KMS-11 (cell line): ENCODE measurements around the gene STIM1.

Experiments used
- H2AFZ ChIP-seq: fragments of 200-600 bp; sonication (generic); 2 replicates; pipeline ENCODE4 v1.6.1; 2016; ENCODE audit warnings: antibody characterized with exemption, mixed run types, low read depth
- H3K27ac ChIP-seq: fragments of 200-600 bp; sonication (generic); 2 replicates; pipeline ENCODE4 v1.6.1; 2016; ENCODE audit warnings: mild to moderate bottlenecking, mixed run types
- H3K27me3 ChIP-seq: fragments of 200-600 bp; sonication (generic); 2 replicates; pipeline ENCODE4 v1.6.1; 2017; ENCODE audit warnings: mild to moderate bottlenecking, low read depth, mixed run types, moderate library complexity; ENCODE audit not compliant: insufficient read depth
- H3K36me3 ChIP-seq: fragments of 200-600 bp; sonication (generic); 2 replicates; pipeline ENCODE4 v1.6.1; 2017; ENCODE audit warnings: mild to moderate bottlenecking, mixed run types; ENCODE audit not compliant: insufficient read depth
- H3K4me1 ChIP-seq: fragments of 200-600 bp; sonication (generic); 2 replicates; pipeline ENCODE4 v1.6.1; 2016; ENCODE audit warnings: mild to moderate bottlenecking, low read depth, mixed run types; ENCODE audit not compliant: poor library complexity, severe bottlenecking
- H3K4me2 ChIP-seq: fragments of 200-600 bp; sonication (generic); 2 replicates; pipeline ENCODE4 v1.7.0; 2016; ENCODE audit warnings: mild to moderate bottlenecking, mixed run types
- H3K4me3 ChIP-seq: fragments of 200-600 bp; sonication (generic); IDR thresholded peaks from 2 replicates; pipeline ENCODE4 v1.6.1; 2017; ENCODE audit warnings: low read depth, low read length, mixed read lengths; ENCODE audit not compliant: insufficient read depth
- H3K79me2 ChIP-seq: fragments of 200-600 bp; sonication (generic); 2 replicates; pipeline ENCODE4 v1.6.1; 2016; ENCODE audit warnings: low read depth, mixed run types; ENCODE audit not compliant: insufficient read depth
- H3K9ac ChIP-seq: fragments of 200-600 bp; sonication (generic); 2 replicates; pipeline ENCODE4 v1.6.1; 2016; ENCODE audit warnings: mild to moderate bottlenecking, mixed run types
- H4K20me1 ChIP-seq: fragments of 200-600 bp; sonication (generic); 2 replicates; pipeline ENCODE4 v1.6.1; 2016; ENCODE audit warnings: mild to moderate bottlenecking, mixed run types; ENCODE audit not compliant: insufficient read depth
- CTCF ChIP-seq: fragments of 200-600 bp; sonication (generic); conservative IDR thresholded peaks from 2 replicates; pipeline ENCODE4 v1.6.1; 2017; ENCODE audit warnings: low read depth, mild to moderate bottlenecking, antibody characterized with exemption, low read length, moderate library complexity, mixed read lengths

The STIM1 gene

DNA sequence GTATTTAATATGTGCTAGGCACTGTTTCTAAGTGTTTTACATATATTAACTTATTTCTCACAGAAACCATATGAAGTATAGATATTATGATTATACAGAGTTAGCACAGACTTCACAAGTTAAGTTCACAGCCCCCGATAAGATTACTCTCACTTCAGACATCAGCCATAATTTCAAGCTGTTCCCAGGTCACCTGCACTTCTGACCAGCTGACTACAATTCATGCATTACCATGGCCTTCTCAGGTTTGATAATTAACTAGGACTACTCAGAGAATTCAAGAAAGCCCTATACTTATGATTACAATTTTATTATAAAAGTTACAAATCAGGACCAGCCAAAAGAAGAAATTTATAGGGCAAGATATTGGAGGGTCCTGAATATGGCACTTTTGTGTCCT, 170.9 kb downstream of the STIM1 start:
- Histone ChIP-seq H3K4me1 (peaks cover 14% of the 10 kb centered on the region), H3K4me3 (no peak overlapping the region), H3K27me3 (no peaks in the 10 kb centered on the region), H4K20me1 (no peaks in the 10 kb centered on the region), H3K27ac (no peak overlapping the region), H3K4me2 (no peak overlapping the region), H2AFZ (no peak overlapping the region), H3K79me2 (no peaks in the 10 kb centered on the region), H3K9ac (no peak overlapping the region), H3K36me3 (peaks cover 2% of the 10 kb centered on the region; the same call in 1 of the 2 replicates)
- no peak for TF ChIP-seq CTCF

- Histone ChIP-seq H4K20me1 (no peaks in the 10 kb centered on the region), H3K27ac (no peak overlapping the region), H3K79me2 (no peaks in the 10 kb centered on the region), H3K27me3 (no peaks in the 10 kb centered on the region), H3K36me3 (peaks cover 2% of the 10 kb centered on the region; the same call in 1 of the 2 replicates), H3K4me2 (no peak overlapping the region), H3K4me1 (peaks cover 14% of the 10 kb centered on the region), H3K4me3 (no peak overlapping the region), H3K9ac (no peak overlapping the region), H2AFZ (no peak overlapping the region)
- TF ChIP-seq CTCF, result no peak
Observed at GRCh38 chr11:4027746-4028145, 172.3 kb downstream of the STIM1 start.

DNA sequence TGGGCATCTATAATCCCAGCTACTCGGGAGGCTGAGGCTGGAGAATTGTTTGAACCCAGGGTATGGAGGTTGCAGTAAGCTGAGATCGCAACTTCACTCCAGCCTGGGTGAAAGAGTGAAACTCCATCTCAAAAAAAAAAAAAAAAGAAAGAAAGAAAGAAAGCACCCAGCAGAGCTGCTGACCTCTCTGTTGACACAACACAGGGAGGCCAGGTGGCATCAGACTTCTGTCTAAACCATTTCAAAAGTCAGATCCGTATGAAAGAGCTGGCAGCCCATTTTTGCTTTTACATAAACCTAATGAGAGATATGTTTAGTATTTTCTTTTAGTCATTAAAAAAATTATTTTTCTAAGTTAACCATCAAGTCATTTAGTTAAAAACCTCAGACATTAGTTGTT, 174.7 kb downstream of the STIM1 start:
- Histone ChIP-seq H3K4me2 (peak overlapping the region; percentile 4; the same call in 1 of the 2 replicates), H2AFZ (no peak overlapping the region), H3K4me1 (peaks cover 14% of the 10 kb centered on the region), H3K27ac (no peak overlapping the region), H4K20me1 (no peaks in the 10 kb centered on the region), H3K27me3 (no peaks in the 10 kb centered on the region), H3K79me2 (no peaks in the 10 kb centered on the region), H3K9ac (no peak overlapping the region), H3K4me3 (no peak overlapping the region), H3K36me3 (peaks cover 2% of the 10 kb centered on the region; the same call in 1 of the 2 replicates)
- TF ChIP-seq CTCF, result no peak

DNA sequence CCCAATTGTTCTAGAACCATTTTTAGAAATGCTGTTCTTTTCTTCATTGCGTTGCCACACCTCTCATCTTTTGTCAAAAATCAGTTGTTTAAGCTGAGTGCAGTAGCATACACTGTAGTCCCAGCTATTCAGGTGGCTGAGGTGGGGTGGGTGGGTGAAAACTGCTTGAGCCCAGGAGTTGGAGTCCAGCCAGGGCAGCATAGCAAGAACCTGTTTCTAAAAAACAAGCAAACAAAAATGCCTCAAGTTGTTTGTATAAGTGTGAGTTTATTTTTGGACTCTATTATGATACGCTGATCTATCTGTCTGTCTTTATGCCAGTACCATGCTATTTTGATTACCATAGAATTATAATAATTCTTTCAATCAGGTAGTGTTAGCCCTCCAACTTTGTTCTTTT, 176.6 kb downstream of the STIM1 start:
- Histone ChIP-seq H4K20me1 (no peaks in the 10 kb centered on the region), H3K27ac (no peak overlapping the region), H3K4me2 (no peak overlapping the region), H3K4me3 (no peak overlapping the region), H3K27me3 (no peaks in the 10 kb centered on the region), H3K79me2 (no peaks in the 10 kb centered on the region), H3K36me3 (no peaks in the 10 kb centered on the region), H2AFZ (no peak overlapping the region), H3K9ac (no peak overlapping the region), H3K4me1 (peaks cover 14% of the 10 kb centered on the region)
- TF ChIP-seq CTCF, result no peak
